Naive thymus-derived CD4-positive, alpha-beta T cell (primary cell): ENCODE data around the gene ENOX1. TPM values are rescaled to one million over a fixed set of nuclear protein-coding genes. Genes with fewer than 3 reads are reported as not detected.

Experiments used
- ATAC-seq: fragments of 150-1000 bp; cut with Tn5 transposase; 2 replicates; pipeline ENCODE4 v1.10.0; 2021; ENCODE audit warnings: mild to moderate bottlenecking, moderate library complexity
- CTCF ChIA-PET: fragments of 350-600 bp; sonication (Branson Sonifier 250); formaldehyde crosslinking; loops from one replicate; lab custom pipeline; 2021; ENCODE audit warnings: antibody characterized with exemption; lab: Charles Lee
- POLR2A ChIA-PET: fragments of 350-600 bp; sonication (Branson Sonifier 250); formaldehyde crosslinking; loops from one replicate; lab custom pipeline; 2021; ENCODE audit warnings: antibody characterized with exemption, inconsistent platforms; lab: Charles Lee
- DNase-seq, 9 donors: peaks; one replicate each; pipeline versions ENCODE4 v3.0.0 to v3.0.0-alpha.2; 2020 to 2022; ENCODE audit warnings: mixed read lengths in 1 of 9
- H3K27ac ChIP-seq: one replicate; pipeline ENCODE4 v1.7.0; 2013; ENCODE audit warnings: mild to moderate bottlenecking, low read depth, low read length, moderate library complexity
- H3K27me3 ChIP-seq, 2 donors: one replicate each; pipeline ENCODE4 v1.7.0; 2013; ENCODE audit warnings: low read length in 2 of 2, mild to moderate bottlenecking in 2 of 2, moderate library complexity in 2 of 2; ENCODE audit not compliant: control insufficient read depth in 2 of 2, insufficient read depth in 2 of 2
- H3K36me3 ChIP-seq, 3 experiments: 1 replicate in 2 of 3; 2 replicates in 1 of 3; pipeline ENCODE4 v1.7.0; 2013; ENCODE audit warnings: low read length in 3 of 3, mild to moderate bottlenecking in 3 of 3, moderate library complexity in 1 of 3; ENCODE audit not compliant: insufficient read depth in 3 of 3, control insufficient read depth in 2 of 3
- H3K4me1 ChIP-seq, 2 donors: one replicate each; pipeline ENCODE4 v1.7.0; 2013; ENCODE audit warnings: low read length in 2 of 2, mild to moderate bottlenecking in 2 of 2, moderate library complexity in 1 of 2; ENCODE audit not compliant: control insufficient read depth in 2 of 2, insufficient read depth in 2 of 2
- H3K4me3 ChIP-seq: 2 replicates; pipeline ENCODE4 v1.7.0; 2013; ENCODE audit warnings: mild to moderate bottlenecking, low read length
- H3K9me3 ChIP-seq, 3 experiments: 1 replicate in 2 of 3; 2 replicates in 1 of 3; pipeline ENCODE4 v1.7.0; 2013; ENCODE audit warnings: low read length in 3 of 3; ENCODE audit not compliant: control insufficient read depth in 2 of 3
- H3K27ac Mint-ChIP-seq, 9 donors: one replicate each; pipeline ENCODE4 v1.8.0; 2020 to 2022; ENCODE audit warnings: mixed read lengths in 9 of 9, mild to moderate bottlenecking in 8 of 9, moderate library complexity in 5 of 9, inconsistent platforms in 2 of 9
- H3K27me3 Mint-ChIP-seq, 5 donors: one replicate each; pipeline ENCODE4 v1.8.0; 2021 to 2022; ENCODE audit warnings: mixed read lengths in 5 of 5, mild to moderate bottlenecking in 1 of 5
- H3K36me3 Mint-ChIP-seq, 5 donors: one replicate each; pipeline ENCODE4 v1.8.0; 2020 to 2022; ENCODE audit warnings: mixed read lengths in 5 of 5, mild to moderate bottlenecking in 3 of 5, inconsistent platforms in 1 of 5
- H3K4me1 Mint-ChIP-seq, 7 donors: one replicate each; pipeline ENCODE4 v1.8.0; 2020 to 2022; ENCODE audit warnings: mixed read lengths in 7 of 7, mild to moderate bottlenecking in 3 of 7, inconsistent platforms in 1 of 7
- H3K4me3 Mint-ChIP-seq, 10 donors: one replicate each; pipeline ENCODE4 v1.8.0; 2020 to 2022; ENCODE audit warnings: mild to moderate bottlenecking in 10 of 10, mixed read lengths in 10 of 10, moderate library complexity in 6 of 10, inconsistent platforms in 2 of 10
- H3K9me3 Mint-ChIP-seq, 11 donors: one replicate each; pipeline ENCODE4 v1.8.0; 2020 to 2022; ENCODE audit warnings: mixed read lengths in 11 of 11, mild to moderate bottlenecking in 4 of 11, inconsistent platforms in 1 of 11, moderate library complexity in 1 of 11
- intact Hi-C, 2 donors: fragments of 100-400 bp; cut with micrococcal nuclease; formaldehyde crosslinking; loops; one replicate each; pipeline ENCODE4 v1.15.1; 2023
- polyA plus RNA-seq, 2 donors: library from polyadenylated mRNA; unstranded; fragments of 300-500 nt; fragmentation: Illumina TruSeq; gene quantifications; one replicate each; pipeline ENCODE4 v1.2.3, GENCODE V29; 2021
- total RNA-seq, 6 experiments: library from RNA in 5 of 6; stranded (reverse) in 5 of 6; gene quantifications; 1 replicate in 5 of 6; 2 replicates in 1 of 6; pipeline ENCODE4 v1.2.3 and lab custom pipeline; 2021 to 2026

ENOX1 gene
- total and polyA plus RNA-seq, 7 experiments from 2014 or later, result 0.17 TPM; not detected in 6

GRCh38 chr13:43802511-43802910, 15.7 kb upstream of the ENOX1 start:
- H3K36me3 Mint-ChIP-seq, result no peaks in the 10 kb centered on the region
- intact Hi-C loops, result loop anchor here (5.0 to 10.0 kb wide), 4 partner anchors 62 to 1465 kb away; no protein-coding TSS in a partner anchor

GRCh38 chr13:43800828-43801227, 14.1 kb upstream of the ENOX1 start:
- ATAC-seq (no peak), DNase-seq (no peak)
- H3K27me3 ChIP-seq, result no peaks in the 10 kb centered on the region
- Mint-ChIP-seq H3K36me3 (no peaks in the 10 kb centered on the region), H3K4me1 (peaks cover 0 to 5% (median 0%) of the 10 kb centered on the region in 7 donors), H3K4me3 (no peak overlapping the region), H3K27me3 (peaks cover 4 to 23% (median 15%) of the 10 kb centered on the region in 5 donors), H3K27ac (no peak overlapping the region), H3K9me3 (no peaks in the 10 kb centered on the region)
- no peaks in the 10 kb centered on the region for H3K9me3 ChIP-seq
- ChIA-PET POLR2A (no interaction called here), CTCF (interaction anchor here (0.6 kb wide), 1 partner anchor 929 kb away, joined by 4 read pairs; no protein-coding TSS in a partner anchor)
- H3K36me3 ChIP-seq, result no peaks in the 10 kb centered on the region
- H3K4me3 ChIP-seq, result no peak overlapping the region
- H3K27ac ChIP-seq, result no peak overlapping the region
- intact Hi-C loops, result loop anchor here (5.0 to 10.0 kb wide), 4 partner anchors 64 to 1464 kb away; no protein-coding TSS in a partner anchor
- H3K4me1 ChIP-seq, result no peaks in the 10 kb centered on the region

More at GRCh38 chr13:43802511-43802910, 15.7 kb upstream of the ENOX1 start:
- no peaks in the 10 kb centered on the region for H3K9me3 ChIP-seq
- H3K27me3 ChIP-seq, result no peaks in the 10 kb centered on the region
- no peak for ATAC-seq
- ChIA-PET POLR2A (no interaction called here), CTCF (interaction anchor here (1.4 to 2.4 kb wide), 3 partner anchors 11 to 834 kb away, joined by 5 to 10 read pairs (median 9); no protein-coding TSS in a partner anchor)
- H3K4me1 ChIP-seq, result no peaks in the 10 kb centered on the region
- no peaks in the 10 kb centered on the region for H3K36me3 ChIP-seq
- no peak overlapping the region for H3K4me3 Mint-ChIP-seq
- H3K4me3 ChIP-seq, result no peak overlapping the region
- no peak for DNase-seq
- H3K4me1 Mint-ChIP-seq, result peaks cover 0 to 2% (median 0%) of the 10 kb centered on the region in 7 donors
- H3K27ac Mint-ChIP-seq, result no peak overlapping the region
- H3K9me3 Mint-ChIP-seq, result no peaks in the 10 kb centered on the region
- no peak overlapping the region for H3K27ac ChIP-seq
- peaks cover 3 to 17% (median 12%) of the 10 kb centered on the region in 5 donors for H3K27me3 Mint-ChIP-seq

DNA sequence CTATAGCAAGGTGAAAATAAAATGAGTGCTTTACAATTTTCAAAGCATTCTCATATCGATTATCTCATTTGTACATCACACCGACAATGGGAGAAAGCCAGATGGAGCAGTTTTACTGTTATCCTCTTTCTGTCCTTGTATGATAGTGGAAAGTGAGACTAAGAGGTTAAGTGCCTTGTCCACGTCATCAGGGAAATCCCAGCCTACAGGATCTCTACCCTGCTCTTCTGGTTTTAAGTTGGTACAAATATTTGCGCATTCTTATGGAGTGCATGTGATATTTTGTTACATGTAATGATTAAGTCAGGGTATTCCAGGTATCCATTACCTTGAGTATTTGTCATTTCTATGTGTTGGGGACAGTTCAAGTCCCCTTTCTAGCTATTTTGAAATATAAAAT, 12.4 kb upstream of the ENOX1 start:
- H3K9me3 Mint-ChIP-seq, result no peaks in the 10 kb centered on the region
- peaks cover 7 to 25% (median 15%) of the 10 kb centered on the region in 5 donors for H3K27me3 Mint-ChIP-seq
- DNase-seq (no peak), ATAC-seq (no peak)
- H3K27ac Mint-ChIP-seq, result no peak overlapping the region
- ChIA-PET POLR2A (no interaction called here), CTCF (no interaction called here)
- no peaks in the 10 kb centered on the region for H3K36me3 Mint-ChIP-seq
- no peak overlapping the region for H3K4me3 Mint-ChIP-seq
- intact Hi-C loops, result no loop called here
- Histone ChIP-seq H3K4me1 (no peaks in the 10 kb centered on the region), H3K27ac (no peak overlapping the region), H3K9me3 (no peaks in the 10 kb centered on the region), H3K4me3 (no peak overlapping the region), H3K36me3 (no peaks in the 10 kb centered on the region), H3K27me3 (no peaks in the 10 kb centered on the region)
- peaks cover 0 to 3% (median 0%) of the 10 kb centered on the region in 7 donors for H3K4me1 Mint-ChIP-seq

GRCh38 chr13:43797869-43798268, 11.1 kb upstream of the ENOX1 start:
- Mint-ChIP-seq H3K4me1 (peaks cover 0 to 3% (median 0%) of the 10 kb centered on the region in 7 donors), H3K27ac (no peak overlapping the region), H3K36me3 (no peaks in the 10 kb centered on the region), H3K4me3 (no peak overlapping the region), H3K9me3 (no peaks in the 10 kb centered on the region), H3K27me3 (peaks cover 9 to 25% (median 13%) of the 10 kb centered on the region in 5 donors)
- ChIA-PET POLR2A (interaction anchor here (0.7 kb wide), 1 partner anchor 21 kb away, joined by 3 read pairs; no protein-coding TSS in a partner anchor), CTCF (no interaction called here)
- Histone ChIP-seq H3K4me1 (no peaks in the 10 kb centered on the region), H3K4me3 (no peak overlapping the region), H3K27me3 (no peaks in the 10 kb centered on the region), H3K36me3 (no peaks in the 10 kb centered on the region), H3K27ac (no peak overlapping the region), H3K9me3 (no peaks in the 10 kb centered on the region)
- intact Hi-C loops, result no loop called here
- no peak for DNase-seq
- ATAC-seq, result no peak

DNA sequence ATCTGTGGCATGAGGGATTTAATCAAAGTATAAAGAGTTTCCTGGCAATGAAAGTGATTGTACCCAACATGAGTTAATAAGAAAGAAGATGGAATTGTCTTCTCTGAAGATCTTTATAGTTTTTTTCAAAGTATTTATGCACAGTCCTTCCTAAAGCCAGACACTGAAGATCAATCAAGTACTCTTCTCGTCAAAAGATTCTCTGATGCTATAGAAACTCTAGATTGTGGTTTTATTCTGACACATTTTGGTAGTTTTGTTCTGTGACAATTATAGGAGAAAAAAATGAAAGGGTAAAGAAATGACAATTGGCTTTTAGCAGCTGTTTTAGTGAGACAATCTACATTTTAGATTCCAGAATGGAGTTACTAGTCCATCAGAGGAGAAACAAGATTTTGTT, 10.4 kb upstream of the ENOX1 start:
- no peaks in the 10 kb centered on the region for H3K4me1 ChIP-seq
- DNase-seq (no peak), ATAC-seq (no peak)
- ChIA-PET CTCF (no interaction called here), POLR2A (no interaction called here)
- Mint-ChIP-seq H3K27me3 (peaks cover 10 to 31% (median 19%) of the 10 kb centered on the region in 5 donors), H3K36me3 (no peaks in the 10 kb centered on the region), H3K27ac (no peak overlapping the region), H3K4me1 (peaks cover 0 to 3% (median 0%) of the 10 kb centered on the region in 7 donors), H3K4me3 (no peak overlapping the region), H3K9me3 (no peaks in the 10 kb centered on the region)
- H3K36me3 ChIP-seq, result no peaks in the 10 kb centered on the region
- H3K27ac ChIP-seq, result no peak overlapping the region
- H3K27me3 ChIP-seq, result no peaks in the 10 kb centered on the region
- no peaks in the 10 kb centered on the region for H3K9me3 ChIP-seq
- intact Hi-C loops, result no loop called here
- H3K4me3 ChIP-seq, result no peak overlapping the region

DNA sequence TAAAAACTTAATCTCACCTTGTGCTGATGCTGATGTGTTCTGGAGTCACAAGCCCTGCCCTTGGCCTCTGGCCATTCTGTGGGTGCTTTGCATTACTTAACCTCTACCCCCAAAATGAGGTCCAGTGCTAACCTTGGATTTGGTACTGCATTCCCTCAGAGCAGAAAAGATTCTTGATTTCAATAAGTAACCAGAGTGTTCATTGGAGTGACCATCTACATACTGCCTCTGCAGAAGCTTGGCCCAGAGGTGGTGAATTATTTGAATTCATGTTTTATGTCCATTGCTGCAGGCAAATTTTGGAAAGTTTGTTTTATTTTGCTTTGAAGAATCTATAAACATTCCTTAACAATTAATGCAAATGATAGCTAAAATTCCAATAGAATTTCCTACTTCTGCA, 7.6 kb upstream of the ENOX1 start:
- Mint-ChIP-seq H3K27ac (no peak overlapping the region), H3K4me1 (peaks cover 0 to 3% (median 0%) of the 10 kb centered on the region in 7 donors), H3K9me3 (no peaks in the 10 kb centered on the region), H3K4me3 (no peak overlapping the region), H3K36me3 (no peaks in the 10 kb centered on the region), H3K27me3 (peaks cover 16 to 39% (median 26%) of the 10 kb centered on the region in 5 donors)
- Histone ChIP-seq H3K27me3 (no peaks in the 10 kb centered on the region), H3K36me3 (no peaks in the 10 kb centered on the region), H3K27ac (no peak overlapping the region), H3K4me3 (no peak overlapping the region), H3K4me1 (no peaks in the 10 kb centered on the region), H3K9me3 (no peaks in the 10 kb centered on the region)
- intact Hi-C loops, result no loop called here
- POLR2A ChIA-PET, result interaction anchor here (0.6 kb wide), 1 partner anchor 875 kb away, joined by 3 read pairs; no protein-coding TSS in a partner anchor
- ATAC-seq (no peak), DNase-seq (no peak)
- CTCF ChIA-PET, result no interaction called here
